Upper lobe of right lung (tissue), 1 donor: ENCODE results near the gene UBA52. TPM values are rescaled to one million over a fixed set of nuclear protein-coding genes. Genes with fewer than 3 reads are reported as not detected.
A peak's percentile ranks its signal among the peaks of the same experiment; 100 is the strongest.

Experiments
- ATAC-seq: fragments of 200-7000 bp; cut with Tn5 transposase; one replicate; pipeline ENCODE4 v1.9.1; 2020; ENCODE audit warnings: mild to moderate bottlenecking, moderate library complexity
- DNase-seq: peaks from one replicate; pipeline ENCODE4 v3.0.0-alpha.2; 2020
- H3K27ac ChIP-seq: fragments of 200-600 bp; one replicate; pipeline ENCODE4 v1.8.0; 2022
- H3K27me3 ChIP-seq: fragments of 200-600 bp; one replicate; pipeline ENCODE4 v1.8.0; 2022; ENCODE audit warnings: mild to moderate bottlenecking
- H3K36me3 ChIP-seq: fragments of 200-600 bp; one replicate; pipeline ENCODE4 v1.8.0; 2022
- H3K4me1 ChIP-seq: fragments of 200-600 bp; one replicate; pipeline ENCODE4 v1.8.0; 2022
- H3K4me3 ChIP-seq: fragments of 200-600 bp; one replicate; pipeline ENCODE4 v1.8.0; 2022; ENCODE audit warnings: mild to moderate bottlenecking
- H3K9me3 ChIP-seq: fragments of 200-600 bp; one replicate; pipeline ENCODE4 v1.8.0; 2022
- CTCF ChIP-seq: fragments of 200-600 bp; IDR thresholded peaks from one replicate; pipeline ENCODE4 v1.8.0; 2022; ENCODE audit warnings: antibody characterized with exemption
- intact Hi-C: fragments of 100-400 bp; cut with DNase I; formaldehyde crosslinking; loops from one replicate; pipeline ENCODE4 v1.11.0; 2022
- total RNA-seq: library from RNA; stranded (reverse); fragmentation: NEBNext Ultra II Directional; extraction: Animal tissue kit (Norgen Biotek cat#: 25700); gene quantifications from one replicate; pipeline ENCODE4 v1.2.1, GENCODE V29; 2021
- donor health status: DM: no; HTN: yes; CAD: no; lungs with severe emphysema.

Gene UBA52
- total RNA-seq, 1 donor from 2014 or later: 840 TPM

- no peak for ATAC-seq
- H3K36me3 ChIP-seq: peaks cover 45% of the 10 kb centered on the region
Observed at GRCh38 chr19:18574691-18575291, 3.1 kb downstream of the UBA52 start.

GRCh38 chr19:18576383-18576782 lies 4.7 kb downstream of the UBA52 start:
- TF ChIP-seq CTCF: no peak
- Histone ChIP-seq H3K27ac (no peak overlapping the region), H3K9me3 (no peaks in the 10 kb centered on the region), H3K4me1 (peaks cover 12% of the 10 kb centered on the region), H3K4me3 (no peak overlapping the region), H3K36me3 (peaks cover 43% of the 10 kb centered on the region), H3K27me3 (no peaks in the 10 kb centered on the region)
- ATAC-seq: no peak
- DNase-seq: no peak
- intact Hi-C loops: no loop called here

More at GRCh38 chr19:18574691-18575291, 3.1 kb downstream of the UBA52 start:
- Histone ChIP-seq H3K4me1 (peaks cover 12% of the 10 kb centered on the region), H3K27me3 (no peaks in the 10 kb centered on the region), H3K27ac (no peak overlapping the region), H3K4me3 (no peak overlapping the region), H3K9me3 (no peaks in the 10 kb centered on the region)
- intact Hi-C loops: no loop called here
- no peak for DNase-seq
- no peak for TF ChIP-seq CTCF

GRCh38 chr19:18577365-18577914 lies 5.8 kb downstream of the UBA52 start:
- Histone ChIP-seq H3K27ac (no peak overlapping the region), H3K4me3 (no peak overlapping the region), H3K27me3 (no peaks in the 10 kb centered on the region), H3K4me1 (peaks cover 10% of the 10 kb centered on the region), H3K36me3 (peaks cover 43% of the 10 kb centered on the region), H3K9me3 (no peaks in the 10 kb centered on the region)
- intact Hi-C loops: no loop called here
- DNase-seq (no peak), ATAC-seq (no peak)
- no peak for TF ChIP-seq CTCF

GRCh38 chr19:18580311-18580710 lies 8.7 kb downstream of the UBA52 start:
- H3K9me3 ChIP-seq: no peaks in the 10 kb centered on the region
- no peak for DNase-seq
- no peaks in the 10 kb centered on the region for H3K27me3 ChIP-seq
- TF ChIP-seq CTCF: no peak
- ATAC-seq: no peak
- H3K4me3 ChIP-seq: no peak overlapping the region
- intact Hi-C loops: no loop called here
- H3K36me3 ChIP-seq: peaks cover 23% of the 10 kb centered on the region
- no peak overlapping the region for H3K27ac ChIP-seq
- H3K4me1 ChIP-seq: no peaks in the 10 kb centered on the region

GRCh38 chr19:18586306-18586705 lies 14.6 kb downstream of the UBA52 start:
- peaks cover 20% of the 10 kb centered on the region for H3K4me1 ChIP-seq
- H3K27me3 ChIP-seq: no peaks in the 10 kb centered on the region
- H3K27ac ChIP-seq: no peak overlapping the region
- H3K4me3 ChIP-seq: no peak overlapping the region
- H3K9me3 ChIP-seq: no peaks in the 10 kb centered on the region
- peak; percentile 32 for ATAC-seq
- DNase-seq: no peak
- intact Hi-C loops: no loop called here
- peaks cover 10% of the 10 kb centered on the region for H3K36me3 ChIP-seq
- no peak for TF ChIP-seq CTCF

GRCh38 chr19:18587561-18587960 lies 15.9 kb downstream of the UBA52 start:
- Histone ChIP-seq H3K4me3 (no peak overlapping the region), H3K9me3 (no peaks in the 10 kb centered on the region), H3K27me3 (no peaks in the 10 kb centered on the region), H3K4me1 (peaks cover 20% of the 10 kb centered on the region), H3K36me3 (peaks cover 15% of the 10 kb centered on the region), H3K27ac (no peak overlapping the region)
- intact Hi-C loops: no loop called here
- TF ChIP-seq CTCF: no peak
- no peak for DNase-seq
- no peak for ATAC-seq
